GM23248 (cell line): ENCODE measurements around the gene ALOX5.

ENCODE experiments used
- EZH2 ChIP-seq: fragments of 200-600 bp; sonication (generic); IDR thresholded peaks from 2 replicates; pipeline ENCODE4 v1.6.1; 2018; ENCODE audit warnings: antibody characterized with exemption, mild to moderate bottlenecking; ENCODE audit not compliant: insufficient read depth, poor library complexity, severe bottlenecking
- EZH2phosphoT487 ChIP-seq: fragments of 200-600 bp; sonication (generic); IDR thresholded peaks from 2 replicates; pipeline ENCODE4 v1.6.1; 2018; ENCODE audit warnings: antibody characterized with exemption, moderate library complexity, mild to moderate bottlenecking, low read depth; ENCODE audit not compliant: insufficient read depth

- TF ChIP-seq EZH2phosphoT487 (no peak), EZH2 (no peak)
These were observed 36.4 kb downstream of the ALOX5 start for GRCh38 chr10:45410489-45410806.
